ENCODE results near the gene KCTD2.

KCTD2 gene

DNA sequence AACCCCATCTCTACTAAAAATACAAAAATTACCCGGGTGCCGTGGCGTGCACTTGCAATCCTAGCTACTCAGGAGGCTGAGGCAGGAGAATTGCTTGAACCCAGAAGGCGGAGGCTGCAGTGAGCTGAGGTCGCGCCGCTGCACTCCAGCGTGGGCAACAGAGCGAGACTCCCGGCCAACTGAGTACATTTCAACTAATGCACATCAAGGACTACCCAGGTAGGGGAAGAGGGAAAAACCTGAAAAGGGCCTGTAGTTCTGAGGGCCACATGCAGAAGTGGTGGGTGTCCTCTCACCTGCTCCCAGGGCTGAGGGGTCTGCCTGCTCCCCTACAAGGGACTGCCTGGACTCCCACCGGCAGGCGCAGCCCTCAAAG is 40.1 kb downstream of the KCTD2 start:
- no peaks in the 10 kb centered on the region for H3K36me3 ChIP-seq
- no peak for DNase-seq
- peak overlapping the region; percentile 28 for H3K4me3 ChIP-seq (ENCODE audit: low read depth, low read length)
- TF ChIP-seq, protein P1, sequence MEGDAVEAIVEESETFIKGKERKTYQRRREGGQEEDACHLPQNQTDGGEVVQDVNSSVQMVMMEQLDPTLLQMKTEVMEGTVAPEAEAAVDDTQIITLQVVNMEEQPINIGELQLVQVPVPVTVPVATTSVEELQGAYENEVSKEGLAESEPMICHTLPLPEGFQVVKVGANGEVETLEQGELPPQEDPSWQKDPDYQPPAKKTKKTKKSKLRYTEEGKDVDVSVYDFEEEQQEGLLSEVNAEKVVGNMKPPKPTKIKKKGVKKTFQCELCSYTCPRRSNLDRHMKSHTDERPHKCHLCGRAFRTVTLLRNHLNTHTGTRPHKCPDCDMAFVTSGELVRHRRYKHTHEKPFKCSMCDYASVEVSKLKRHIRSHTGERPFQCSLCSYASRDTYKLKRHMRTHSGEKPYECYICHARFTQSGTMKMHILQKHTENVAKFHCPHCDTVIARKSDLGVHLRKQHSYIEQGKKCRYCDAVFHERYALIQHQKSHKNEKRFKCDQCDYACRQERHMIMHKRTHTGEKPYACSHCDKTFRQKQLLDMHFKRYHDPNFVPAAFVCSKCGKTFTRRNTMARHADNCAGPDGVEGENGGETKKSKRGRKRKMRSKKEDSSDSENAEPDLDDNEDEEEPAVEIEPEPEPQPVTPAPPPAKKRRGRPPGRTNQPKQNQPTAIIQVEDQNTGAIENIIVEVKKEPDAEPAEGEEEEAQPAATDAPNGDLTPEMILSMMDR (IDR thresholded peaks at IDR 0.05; ENCODE audit: low read depth, low read length), result no peak
- H3K27me3 ChIP-seq, result no peaks in the 10 kb centered on the region
- no peaks in the 10 kb centered on the region for H3K9me3 ChIP-seq
- no peaks in the 10 kb centered on the region for H3K4me1 ChIP-seq

DNA sequence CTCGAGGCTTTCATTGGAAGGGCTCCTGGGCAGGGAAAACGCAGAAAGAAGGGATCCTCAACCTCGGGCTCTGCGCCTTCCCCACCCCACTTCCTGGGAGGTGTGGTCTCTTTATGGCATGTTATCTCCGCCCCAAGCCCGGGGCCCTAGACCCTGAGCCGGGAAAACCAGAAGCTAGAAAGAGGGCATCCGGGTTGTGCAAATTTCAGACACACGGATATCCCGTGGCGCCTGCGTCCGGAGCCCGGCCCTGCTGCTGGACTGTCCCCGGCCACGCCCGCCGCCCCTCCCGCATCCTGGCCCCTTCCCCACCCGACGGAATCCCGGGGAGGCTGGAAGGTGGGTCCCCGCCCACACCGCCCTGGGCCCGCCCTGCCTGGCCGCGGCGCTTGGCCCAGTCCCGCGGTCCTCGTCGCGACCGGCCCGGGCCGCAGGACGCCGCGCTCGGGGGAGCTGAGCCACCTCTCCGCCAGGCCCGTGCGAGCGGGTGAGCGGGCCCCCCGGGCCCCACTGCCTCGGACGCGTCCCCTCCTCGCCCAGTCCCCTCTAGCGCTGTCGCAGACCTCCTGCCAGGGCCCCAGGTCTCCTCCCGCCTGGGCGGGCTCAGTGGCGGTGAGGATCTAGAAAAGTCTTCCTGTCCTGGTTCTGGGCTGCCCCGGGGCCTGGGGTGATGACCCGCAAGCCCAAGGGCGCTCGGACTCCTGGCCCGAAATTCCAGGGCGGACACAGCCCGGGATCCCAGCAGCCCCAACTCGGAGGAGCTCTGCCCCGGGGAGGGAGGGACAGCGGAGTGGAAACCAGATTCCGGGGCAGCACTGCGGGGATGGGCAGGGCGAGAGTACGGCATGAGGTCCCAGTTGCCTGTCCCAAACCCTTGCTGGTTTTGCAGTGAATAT is 40.8 kb downstream of the KCTD2 start, which contains the start of gene SLC16A5:
Gene SLC16A5, plus strand, starts transcription at position 397 of the 896 bp plus-strand sequence. CDS start 5,683 bp downstream, outside the sequence.
- Histone ChIP-seq H3K4me3 (ENCODE audit: low read depth, low read length) (peak within 1 kb of the TSS; percentile 28), H3K36me3 (no peaks in the 10 kb centered on the region), H3K27me3 (no peaks in the 10 kb centered on the region), H3K4me1 (no peaks in the 10 kb centered on the region), H3K9me3 (no peaks in the 10 kb centered on the region)
- TF ChIP-seq, protein P1 (IDR thresholded peaks at IDR 0.05; ENCODE audit: low read depth, low read length), result no peak
- DNase-seq, result peak; percentile 37

GRCh38 chr17:75088465-75089417 is 41.7 kb downstream of the KCTD2 start:
- Histone ChIP-seq H3K4me3 (ENCODE audit: low read depth, low read length) (no peak overlapping the region), H3K27me3 (no peaks in the 10 kb centered on the region), H3K36me3 (no peaks in the 10 kb centered on the region), H3K9me3 (no peaks in the 10 kb centered on the region), H3K4me1 (no peaks in the 10 kb centered on the region)
- no peak for DNase-seq
- TF ChIP-seq, protein P1 (IDR thresholded peaks at IDR 0.05; ENCODE audit: low read depth, low read length), result no peak

GRCh38 chr17:75090871-75091854 is 44.1 kb downstream of the KCTD2 start:
- Histone ChIP-seq H3K36me3 (no peaks in the 10 kb centered on the region), H3K4me1 (no peaks in the 10 kb centered on the region), H3K27me3 (no peaks in the 10 kb centered on the region), H3K9me3 (no peaks in the 10 kb centered on the region), H3K4me3 (ENCODE audit: low read depth, low read length) (no peak overlapping the region)
- TF ChIP-seq, protein P1 (IDR thresholded peaks at IDR 0.05; ENCODE audit: low read depth, low read length), result no peak
- DNase-seq, result no peak

- no peaks in the 10 kb centered on the region for H3K9me3 ChIP-seq
- TF ChIP-seq, protein P1 (IDR thresholded peaks at IDR 0.05; ENCODE audit: low read depth, low read length), result no peak
- H3K27me3 ChIP-seq, result no peaks in the 10 kb centered on the region
- DNase-seq, result no peak
- H3K4me1 ChIP-seq, result no peaks in the 10 kb centered on the region
- no peak overlapping the region for H3K4me3 ChIP-seq (ENCODE audit: low read depth, low read length)
- H3K36me3 ChIP-seq, result no peaks in the 10 kb centered on the region
Measured at GRCh38 chr17:75091855-75092327, 44.9 kb downstream of the KCTD2 start.

All from BE2C (cell line).